D341Med (cell line): ENCODE data around the gene FRMPD2.
A peak's percentile ranks its signal among the peaks of the same experiment; 100 is the strongest.
"Not testable (repeated sequence)": the region's sequence is repeated elsewhere in the genome, so short reads cannot be mapped to it uniquely, and the experiment has no call there.

ENCODE experiments used
- DNase-seq: peaks from one replicate; pipeline ENCODE4 v3.0.0; 2012; ENCODE audit warnings: low spot score

The FRMPD2 gene

GRCh38 chr10:48252354-48252650 lies 22.2 kb downstream of the FRMPD2 start:
- DNase-seq = peak; percentile 85

DNA sequence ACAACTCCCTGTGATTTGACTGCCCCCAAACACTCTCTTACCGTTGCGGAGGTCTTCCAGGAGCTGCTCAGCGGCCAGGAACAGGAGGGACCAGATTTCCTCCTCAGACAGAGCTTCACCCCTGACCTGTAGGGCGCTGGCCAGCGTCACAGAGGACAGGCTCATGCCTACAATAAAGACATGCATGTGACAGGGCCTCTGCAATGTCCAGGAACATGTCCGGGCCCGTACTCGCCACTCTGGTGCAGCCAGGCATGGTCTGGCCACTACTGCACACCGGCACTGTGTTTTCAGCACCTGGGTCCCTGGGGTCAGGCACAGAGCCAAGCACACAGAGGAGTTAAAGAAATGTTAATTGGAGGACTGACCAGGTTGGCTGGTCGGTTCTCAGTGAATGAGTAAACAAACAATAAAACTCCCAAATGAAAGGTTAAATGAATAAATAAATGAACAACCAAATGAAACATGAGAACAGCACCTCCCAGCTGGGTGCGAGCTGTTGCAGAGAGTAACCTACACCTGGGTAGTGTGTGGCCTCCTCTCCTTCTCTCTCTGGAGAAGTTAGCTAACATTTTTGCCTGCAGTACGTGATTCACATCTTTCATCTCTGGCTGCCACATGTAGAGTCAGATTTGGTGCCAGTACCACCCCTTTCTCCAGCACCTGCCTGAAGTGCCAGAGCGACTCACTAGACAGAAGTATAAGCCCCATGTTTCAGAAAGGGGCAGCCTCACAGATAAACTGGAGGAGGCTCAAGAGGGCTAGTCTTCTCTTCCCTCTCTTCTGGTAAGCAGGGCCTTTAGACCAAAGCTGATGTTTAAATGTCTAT lies 22.8 kb downstream of the FRMPD2 start:
- peak; percentile 43 for DNase-seq

GRCh38 chr10:48251152-48251524 lies 23.4 kb downstream of the FRMPD2 start:
- DNase-seq = no peak

- peak; percentile 10 for DNase-seq
Observed at GRCh38 chr10:48249763-48250351, 24.6 kb downstream of the FRMPD2 start.

DNA sequence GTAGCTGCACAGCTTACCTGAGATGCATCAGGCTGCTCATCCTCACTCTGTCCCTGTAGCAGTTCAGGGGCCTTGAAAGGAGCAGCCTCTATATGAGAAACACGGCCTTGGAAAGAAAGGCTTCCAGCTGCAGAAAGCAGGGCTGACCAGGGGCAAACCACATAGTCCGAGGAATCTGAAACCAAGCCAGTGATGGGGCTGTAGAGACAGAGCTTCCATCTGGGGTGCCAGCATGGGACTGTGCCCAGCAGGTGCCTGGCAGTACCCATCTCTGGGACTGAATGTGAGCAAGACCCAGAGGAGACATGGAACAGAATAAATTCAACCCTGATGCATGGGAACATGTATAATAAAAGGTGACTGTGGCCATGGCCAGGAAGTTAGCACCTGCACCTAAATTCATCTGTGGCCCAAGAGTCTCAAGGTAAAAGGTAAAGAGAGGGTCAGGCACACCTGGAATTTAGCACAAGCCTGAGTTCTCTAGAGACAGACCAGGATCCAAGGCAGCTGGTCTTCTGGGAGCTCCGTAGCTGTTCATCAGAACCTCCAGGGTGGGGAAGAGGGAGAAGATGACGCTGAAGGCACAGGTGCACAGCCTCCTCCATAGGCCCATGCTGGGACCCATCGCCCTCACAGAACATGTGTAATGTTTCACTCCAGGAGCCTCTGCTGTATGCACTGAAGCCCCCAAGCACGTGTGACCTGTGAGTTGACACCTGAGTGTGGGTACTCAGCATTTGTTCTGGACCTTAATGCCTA lies 25.3 kb downstream of the FRMPD2 start:
- peak; percentile 6 for DNase-seq

GRCh38 chr10:48248462-48248861 lies 26.0 kb downstream of the FRMPD2 start:
- no peak for DNase-seq

- DNase-seq = peak; percentile 9
Observed at GRCh38 chr10:48247680-48248079, 26.8 kb downstream of the FRMPD2 start.

DNA sequence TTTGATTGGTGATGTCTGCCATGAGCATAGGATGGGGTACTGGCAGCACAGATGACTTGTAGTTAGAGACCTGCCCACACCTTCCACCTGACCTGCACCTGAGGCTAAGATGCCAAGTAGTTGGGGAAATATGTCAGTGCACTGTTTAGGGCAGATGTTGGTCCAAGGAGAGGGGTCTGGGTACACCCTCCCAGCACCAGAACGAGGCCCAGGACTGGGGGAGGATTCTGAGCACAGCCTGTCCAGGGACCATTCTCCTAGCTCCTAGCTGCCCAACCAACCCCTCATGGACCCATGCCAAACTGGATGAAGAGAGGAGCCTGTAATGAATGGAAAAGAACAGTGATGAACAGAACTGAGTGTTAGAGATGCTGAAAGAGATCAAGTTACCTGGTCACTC lies 28.0 kb downstream of the FRMPD2 start:
- DNase-seq = peak; percentile 6

DNA sequence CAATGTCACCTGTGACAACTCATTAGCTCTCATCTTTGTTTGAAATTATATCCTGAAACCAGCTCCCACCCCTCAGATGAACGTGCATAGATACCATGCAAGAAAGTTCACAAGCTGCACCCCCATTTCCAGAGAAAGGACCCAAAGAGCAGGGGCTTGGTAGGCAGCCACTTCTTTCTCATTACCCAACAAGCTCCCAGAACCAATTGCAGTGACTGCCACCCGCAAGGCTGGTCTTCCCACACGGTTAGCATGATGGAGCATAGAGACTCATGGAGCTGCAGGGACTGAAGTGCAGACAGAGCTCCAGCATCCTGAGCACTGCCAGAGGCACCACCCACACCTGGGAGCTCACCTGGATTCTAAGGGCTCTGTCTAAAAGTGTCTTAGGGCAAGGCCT lies 28.5 kb downstream of the FRMPD2 start:
- DNase-seq = peak; percentile 6

DNA sequence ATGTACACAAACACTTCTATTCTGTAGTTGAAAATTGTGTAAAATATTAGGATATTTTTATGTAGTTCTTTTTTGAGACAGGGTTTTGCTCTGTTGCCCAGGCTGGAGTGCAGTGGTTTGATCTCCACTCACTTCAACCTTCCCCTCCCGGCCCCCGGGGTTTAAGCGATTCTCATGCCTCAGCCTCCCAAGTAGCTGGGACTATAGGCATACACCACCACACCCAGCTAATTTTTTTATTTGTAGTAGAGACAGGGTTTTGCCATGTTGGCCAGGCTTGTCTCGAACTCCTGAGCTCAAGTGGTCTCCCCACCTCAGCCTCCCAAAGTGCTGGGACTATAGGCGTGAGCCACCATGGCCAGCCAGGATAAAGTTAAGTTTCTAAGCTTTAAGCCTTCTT lies 30.6 kb downstream of the FRMPD2 start:
- DNase-seq = not testable (repeated sequence)

GRCh38 chr10:48243487-48243886 lies 31.0 kb downstream of the FRMPD2 start:
- DNase-seq = no peak

DNA sequence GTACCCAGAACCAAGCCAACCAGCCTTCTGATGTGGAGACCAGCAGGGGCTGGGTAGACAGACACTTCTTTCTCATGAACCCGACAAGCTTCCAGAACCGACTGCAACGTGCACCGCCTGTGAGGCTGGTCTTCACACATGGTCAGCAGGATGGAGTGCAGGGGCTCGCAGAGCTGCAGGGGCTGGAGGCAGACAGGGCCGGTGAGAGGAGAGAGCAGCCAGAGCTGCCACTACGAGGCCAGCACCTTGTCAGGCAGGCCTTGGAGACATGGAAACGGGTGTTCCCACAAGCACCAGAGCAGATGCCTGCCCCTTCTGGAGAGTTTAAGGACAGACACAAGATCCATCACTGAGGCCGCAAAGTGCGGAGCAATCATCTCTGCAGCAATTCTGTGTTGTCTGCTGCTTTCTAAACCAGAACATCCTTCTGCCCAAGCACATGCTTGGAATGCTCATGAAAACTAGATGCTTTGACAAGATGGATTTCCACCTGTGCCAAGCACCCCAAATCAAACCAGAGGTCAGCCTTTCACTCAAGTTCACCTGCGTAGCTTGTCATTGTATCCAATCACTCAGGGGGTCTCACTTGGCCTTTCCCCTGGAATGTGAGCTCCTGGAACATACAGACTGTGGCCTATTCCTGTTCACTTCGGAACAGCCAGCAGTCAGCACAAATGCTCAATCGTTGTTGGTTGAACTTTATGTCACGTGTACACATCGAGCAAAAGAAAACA lies 32.2 kb downstream of the FRMPD2 start:
- peak; percentile 37 for DNase-seq

DNA sequence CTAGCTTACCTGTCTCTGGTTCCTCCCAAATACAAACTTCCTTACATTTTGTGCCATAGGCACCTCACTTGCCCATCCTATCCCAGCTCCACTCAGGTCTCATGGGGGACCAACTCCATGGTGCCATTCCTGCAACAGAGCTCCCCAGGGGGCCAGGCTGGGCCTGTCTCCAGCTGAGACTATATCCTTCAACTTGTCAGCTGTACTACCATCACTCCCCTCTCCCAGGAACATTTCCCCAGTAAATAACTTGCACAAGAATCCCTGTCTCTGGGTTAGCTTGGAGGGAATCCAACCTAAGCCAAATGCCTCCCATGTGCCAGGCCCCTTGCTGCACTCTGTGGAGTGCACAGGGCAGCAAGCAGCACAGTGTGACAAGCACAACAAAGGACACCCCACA lies 33.2 kb downstream of the FRMPD2 start:
- DNase-seq = peak; percentile 26

- DNase-seq = peak; percentile 40
Observed at GRCh38 chr10:48240196-48240595, 34.3 kb downstream of the FRMPD2 start.

GRCh38 chr10:48239618-48240017 lies 34.9 kb downstream of the FRMPD2 start:
- peak; percentile 5 for DNase-seq

- DNase-seq = peak; percentile 18
Observed at GRCh38 chr10:48238826-48239520, 35.5 kb downstream of the FRMPD2 start.

DNA sequence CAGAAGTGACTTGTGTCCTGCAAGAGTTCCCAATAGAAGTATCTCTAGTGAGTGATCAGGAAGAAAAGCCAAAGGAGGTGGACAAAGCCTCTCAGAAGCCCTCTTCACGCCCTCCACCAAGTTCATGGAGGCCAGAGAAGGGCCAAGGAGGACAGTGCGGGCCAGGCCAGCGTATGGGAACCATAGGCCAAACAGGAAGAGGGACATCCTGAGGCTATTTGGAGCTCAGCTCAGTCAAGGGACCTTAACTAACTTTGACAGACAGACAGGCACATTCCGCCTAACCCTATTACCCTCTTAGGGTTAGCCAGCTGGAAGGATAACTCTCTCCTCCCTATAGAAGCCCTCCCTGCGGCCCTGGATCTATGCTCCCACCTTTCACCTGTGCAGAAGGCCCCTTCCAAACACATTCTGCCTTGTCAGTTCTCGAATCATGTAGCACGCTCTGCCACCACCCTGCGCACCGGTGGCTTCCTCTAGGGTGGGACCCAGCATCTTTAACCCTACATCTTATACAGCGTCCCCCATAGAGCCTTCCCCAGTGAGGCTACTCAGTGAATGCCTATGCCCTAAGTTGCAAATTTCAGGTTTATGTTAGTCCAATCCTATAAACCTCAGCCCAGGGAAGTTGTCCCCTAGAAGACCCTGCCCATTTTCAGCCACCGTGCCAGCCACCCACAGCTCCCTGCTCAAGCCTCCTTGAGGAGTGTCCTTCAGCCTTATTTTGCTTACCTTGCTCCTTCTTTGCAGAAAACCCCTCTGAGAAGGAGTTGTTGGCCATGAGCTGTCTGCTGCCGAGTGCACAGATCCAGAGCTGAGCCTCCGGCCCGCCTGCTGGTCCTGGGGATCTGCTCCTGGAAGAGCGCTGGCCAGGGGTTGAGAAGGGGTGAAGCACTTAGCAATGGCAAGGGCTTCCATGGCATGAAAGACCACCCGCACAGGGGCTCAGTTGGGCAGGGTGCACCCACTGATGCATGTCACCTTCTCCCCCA lies 36.9 kb downstream of the FRMPD2 start:
- no peak for DNase-seq

- no peak for DNase-seq
Observed at GRCh38 chr10:48236199-48236621, 38.3 kb downstream of the FRMPD2 start.

GRCh38 chr10:48235501-48235900 lies 39.0 kb downstream of the FRMPD2 start:
- no peak for DNase-seq

GRCh38 chr10:48234787-48235186 lies 39.7 kb downstream of the FRMPD2 start:
- DNase-seq = no peak

GRCh38 chr10:48234295-48234694 lies 40.2 kb downstream of the FRMPD2 start:
- no peak for DNase-seq
